Caco-2 (cell line): ENCODE data around the gene COIL. TPM values are rescaled to one million over a fixed set of nuclear protein-coding genes. Genes with fewer than 3 reads are reported as not detected.

Source experiments
- BruUV-seq: library from RNA; stranded (reverse); fragments of 400-500 nt; replicated peaks from 2 replicates; lab custom pipeline; 2021; lab: Mats Ljungman, UMichigan
- CTCF ChIA-PET: fragments of 300-600 bp; sonication (Branson Sonifier 250); formaldehyde crosslinking; loops from one replicate; lab custom pipeline; 2022; ENCODE audit warnings: antibody characterized with exemption; lab: Charles Lee
- POLR2A ChIA-PET: fragments of 300-600 bp; sonication (Branson Sonifier 250); formaldehyde crosslinking; loops from one replicate; lab custom pipeline; 2022; ENCODE audit warnings: antibody characterized with exemption; lab: Charles Lee
- DNase-seq, 2 experiments: peaks; one replicate each; pipeline versions ENCODE4 v3.0.0 to v3.0.0-alpha.2; 2020 to 2022
- H3K27me3 ChIP-seq: replicated peaks from 2 replicates; pipeline ENCODE4 v1.6.0; 2011; ENCODE audit warnings: low read length; ENCODE audit not compliant: control insufficient read depth, insufficient read depth
- H3K36me3 ChIP-seq: 2 replicates; pipeline ENCODE4 v1.5.1; 2011; ENCODE audit warnings: low read length; ENCODE audit not compliant: control insufficient read depth, insufficient read depth
- H3K4me1 ChIP-seq: fragments of 250-450 bp; sonication (Bioruptor Pico); 2 replicates; pipeline ENCODE4 v1.5.1; 2020; ENCODE audit warnings: mild to moderate bottlenecking
- H3K4me3 ChIP-seq: 2 replicates; pipeline ENCODE4 v1.5.1; 2011; ENCODE audit warnings: low read depth, mild to moderate bottlenecking, control low read depth, low read length
- H3K9me3 ChIP-seq: fragments of 250-450 bp; sonication (Bioruptor Pico); 2 replicates; pipeline ENCODE4 v1.5.1; 2020; ENCODE audit warnings: mild to moderate bottlenecking, moderate library complexity
- H3K27ac Mint-ChIP-seq: one replicate; pipeline ENCODE4 v1.8.0; 2022; ENCODE audit warnings: mixed read lengths; ENCODE audit not compliant: unreplicated experiment
- H3K27me3 Mint-ChIP-seq: one replicate; pipeline ENCODE4 v1.8.0; 2022; ENCODE audit warnings: mixed read lengths; ENCODE audit not compliant: insufficient read depth, unreplicated experiment
- H3K36me3 Mint-ChIP-seq: one replicate; pipeline ENCODE4 v1.8.0; 2022; ENCODE audit warnings: mild to moderate bottlenecking, mixed read lengths; ENCODE audit not compliant: insufficient read depth, unreplicated experiment
- H3K4me1 Mint-ChIP-seq: one replicate; pipeline ENCODE4 v1.8.0; 2022; ENCODE audit warnings: low read depth, mixed read lengths; ENCODE audit not compliant: unreplicated experiment
- H3K4me3 Mint-ChIP-seq: one replicate; pipeline ENCODE4 v1.8.0; 2022; ENCODE audit warnings: mild to moderate bottlenecking, moderate library complexity, mixed read lengths; ENCODE audit not compliant: unreplicated experiment
- H3K9me3 Mint-ChIP-seq: one replicate; pipeline ENCODE4 v1.8.0; 2022; ENCODE audit warnings: mixed read lengths; ENCODE audit not compliant: unreplicated experiment
- CTCF ChIP-seq, 2 experiments: fragments of 200-600 bp in 1 of 2; IDR thresholded peaks; 1 replicate in 1 of 2; 2 replicates in 1 of 2; pipeline versions ENCODE4 v1.5.1 to v1.8.0; 2011 to 2022; ENCODE audit warnings: antibody characterized with exemption in 1 of 2, control low read depth in 1 of 2, inconsistent platforms in 1 of 2, low read depth in 1 of 2, low read length in 1 of 2, mild to moderate bottlenecking in 1 of 2, moderate library complexity in 1 of 2; ENCODE audit not compliant: insufficient read depth in 1 of 2, severe bottlenecking in 1 of 2, unreplicated experiment in 1 of 2
- intact Hi-C: fragments of 100-400 bp; cut with micrococcal nuclease; formaldehyde crosslinking; loops from one replicate; pipeline ENCODE4 v1.10.0; 2022; ENCODE audit not compliant: unreplicated experiment
- total RNA-seq: library from RNA; stranded (reverse); gene quantifications from 2 replicates; pipeline ENCODE4 v1.2.3, GENCODE V29; 2022

Gene COIL
- total RNA-seq, 1 experiment from 2014 or later: 27.0 TPM

- intact Hi-C loops: no loop called here
- no peaks in the 10 kb centered on the region for H3K27me3 Mint-ChIP-seq
- BruUV-seq: no TSS peak
- DNase-seq: no peak
- no peak overlapping the region for H3K27ac Mint-ChIP-seq
- Histone ChIP-seq H3K9me3 (peaks cover 30% of the 10 kb centered on the region), H3K4me1 (peaks cover 15% of the 10 kb centered on the region; the same call in 1 of the 2 replicates), H3K36me3 (no peaks in the 10 kb centered on the region), H3K27me3 (no peaks in the 10 kb centered on the region), H3K4me3 (no peak overlapping the region)
- CTCF ChIA-PET: interaction anchor here (0.5 kb wide), 1 partner anchor 69 kb away, joined by 3 read pairs; no protein-coding TSS in a partner anchor
- H3K4me3 Mint-ChIP-seq: no peak overlapping the region
- POLR2A ChIA-PET: interaction anchor here (1.0 kb wide), 1 partner anchor 17 kb away, joined by 9 read pairs; the partner anchor contains the start of gene TRIM25
- peaks cover 7% of the 10 kb centered on the region for H3K9me3 Mint-ChIP-seq
- no peak for TF ChIP-seq CTCF (IDR thresholded peaks at IDR 0.05; ENCODE audit: insufficient read depth in 1 of 2, low read depth in 1 of 2, low read length in 1 of 2, severe bottlenecking in 1 of 2, unreplicated experiment in 1 of 2)
- peaks cover 7% of the 10 kb centered on the region for H3K4me1 Mint-ChIP-seq
- peaks cover 14% of the 10 kb centered on the region for H3K36me3 Mint-ChIP-seq
These were observed 30.0 kb downstream of the COIL start for GRCh38 chr17:56930739-56931337.

- Histone ChIP-seq H3K36me3 (no peaks in the 10 kb centered on the region), H3K9me3 (peaks cover 30% of the 10 kb centered on the region), H3K27me3 (no peaks in the 10 kb centered on the region), H3K4me1 (peaks cover 15% of the 10 kb centered on the region; the same call in 1 of the 2 replicates), H3K4me3 (no peak overlapping the region)
- BruUV-seq: no TSS peak
- Mint-ChIP-seq H3K27ac (no peak overlapping the region), H3K4me3 (no peak overlapping the region), H3K9me3 (peaks cover 7% of the 10 kb centered on the region), H3K27me3 (no peaks in the 10 kb centered on the region), H3K36me3 (peaks cover 13% of the 10 kb centered on the region), H3K4me1 (peaks cover 7% of the 10 kb centered on the region)
- intact Hi-C loops: no loop called here
- DNase-seq: no peak
- ChIA-PET CTCF (interaction anchor here (0.6 kb wide), 1 partner anchor 888 kb away, joined by 3 read pairs; no protein-coding TSS in a partner anchor), POLR2A (no interaction called here)
- no peak for TF ChIP-seq CTCF (IDR thresholded peaks at IDR 0.05; ENCODE audit: insufficient read depth in 1 of 2, low read depth in 1 of 2, low read length in 1 of 2, severe bottlenecking in 1 of 2, unreplicated experiment in 1 of 2)
These were observed 31.4 kb downstream of the COIL start for GRCh38 chr17:56929362-56929969.

GRCh38 chr17:56928586-56928985, 32.3 kb downstream of the COIL start:
- POLR2A ChIA-PET: no interaction called here

More at GRCh38 chr17:56928586-56928985, 32.3 kb downstream of the COIL start:
- no peak overlapping the region for H3K4me3 Mint-ChIP-seq
- TF ChIP-seq CTCF (IDR thresholded peaks at IDR 0.05; ENCODE audit: insufficient read depth in 1 of 2, low read depth in 1 of 2, low read length in 1 of 2, severe bottlenecking in 1 of 2, unreplicated experiment in 1 of 2): no peak
- CTCF ChIA-PET: interaction anchor here (0.6 kb wide), 1 partner anchor 889 kb away, joined by 3 read pairs; no protein-coding TSS in a partner anchor
- H3K27ac Mint-ChIP-seq: no peak overlapping the region
- no TSS peak for BruUV-seq
- Histone ChIP-seq H3K36me3 (no peaks in the 10 kb centered on the region), H3K27me3 (no peaks in the 10 kb centered on the region), H3K4me3 (no peak overlapping the region), H3K4me1 (peaks cover 15% of the 10 kb centered on the region; the same call in 1 of the 2 replicates), H3K9me3 (peaks cover 30% of the 10 kb centered on the region)
- H3K4me1 Mint-ChIP-seq: peaks cover 7% of the 10 kb centered on the region
- peaks cover 7% of the 10 kb centered on the region for H3K9me3 Mint-ChIP-seq
- H3K27me3 Mint-ChIP-seq: no peaks in the 10 kb centered on the region
- H3K36me3 Mint-ChIP-seq: peaks cover 6% of the 10 kb centered on the region
- no peak for DNase-seq
- intact Hi-C loops: no loop called here
